GM18519 (cell line): Measurements from ENCODE around the gene GGPS1.
A peak's percentile ranks its signal among the peaks of the same experiment; 100 is the strongest.
"Not testable (repeated sequence)": the region's sequence is repeated elsewhere in the genome, so short reads cannot be mapped to it uniquely, and the experiment has no call there.

Source experiments
- ATAC-seq: cut with Tn5 transposase; IDR thresholded peaks from one replicate; pipeline ENCODE4 v1.9.1; 2021; ENCODE audit warnings: mild to moderate bottlenecking, moderate library complexity; ENCODE audit not compliant: unreplicated experiment, low FRiP score

GGPS1 gene

DNA sequence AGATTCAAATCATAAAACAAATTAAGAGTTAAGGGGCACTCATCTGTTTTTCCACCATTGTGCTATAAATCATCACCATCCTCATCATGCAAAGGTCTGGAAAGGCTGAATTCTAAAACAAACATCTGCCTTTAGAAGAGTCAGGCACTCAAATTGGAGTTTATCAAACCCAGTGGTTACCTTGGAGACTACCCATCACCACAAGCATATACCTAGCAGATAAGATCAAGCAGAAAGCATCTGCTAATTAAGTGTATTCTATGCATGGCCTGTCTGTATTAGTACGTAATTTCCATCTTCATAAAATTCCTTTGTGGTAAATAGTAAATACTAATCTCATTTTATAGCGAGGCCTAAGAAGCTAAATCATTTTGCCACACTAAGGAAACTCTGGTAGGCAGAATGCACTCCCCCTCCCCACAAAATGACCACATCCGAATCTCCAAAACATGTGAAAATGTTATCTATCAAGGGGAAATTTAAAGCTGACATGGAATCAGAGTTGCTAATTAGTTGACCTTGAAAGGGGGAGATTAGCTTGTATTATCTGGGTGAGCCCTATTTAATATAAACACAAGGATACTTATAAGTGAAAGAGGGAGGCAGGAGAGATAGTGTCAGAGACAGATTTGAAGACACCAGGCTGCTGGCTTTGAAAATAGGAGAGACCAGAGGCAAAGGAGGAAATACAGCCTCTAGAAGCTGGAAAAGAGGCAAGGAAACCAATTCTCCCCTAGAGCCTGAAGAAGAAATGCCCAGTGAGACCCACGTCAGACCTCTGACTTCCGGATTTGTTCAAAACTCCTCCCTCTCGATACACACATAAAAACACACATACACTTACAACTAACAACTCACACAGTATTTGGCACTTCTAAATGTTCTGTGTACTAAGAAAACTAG, 23.6 kb upstream of the GGPS1 start:
- no peak for ATAC-seq

GRCh38 chr1:235307158-235308124, 20.9 kb upstream of the GGPS1 start:
- no peak for ATAC-seq

DNA sequence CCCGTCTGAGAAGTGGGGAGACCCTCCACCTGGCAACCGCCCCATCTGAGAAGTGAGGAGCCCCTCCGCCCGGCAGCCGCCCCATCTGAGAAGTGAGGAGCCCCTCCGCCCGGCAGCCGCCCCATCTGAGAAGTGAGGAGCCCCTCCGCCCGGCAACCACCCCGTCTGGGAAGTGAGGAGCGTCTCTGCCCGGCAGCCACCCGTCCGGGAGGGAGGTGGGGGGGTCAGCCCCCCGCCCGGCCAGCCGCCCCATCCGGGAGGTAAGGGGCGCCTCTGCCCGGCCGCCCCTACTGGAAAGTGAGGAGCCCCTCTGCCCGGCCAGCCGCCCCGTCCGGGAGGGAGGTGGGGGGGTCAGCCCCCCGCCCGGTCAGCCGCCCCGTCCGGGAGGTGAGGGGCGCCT, 19.2 kb upstream of the GGPS1 start:
- ATAC-seq = not testable (repeated sequence)

GRCh38 chr1:235313262-235313661, 15.1 kb upstream of the GGPS1 start:
- ATAC-seq = no peak

DNA sequence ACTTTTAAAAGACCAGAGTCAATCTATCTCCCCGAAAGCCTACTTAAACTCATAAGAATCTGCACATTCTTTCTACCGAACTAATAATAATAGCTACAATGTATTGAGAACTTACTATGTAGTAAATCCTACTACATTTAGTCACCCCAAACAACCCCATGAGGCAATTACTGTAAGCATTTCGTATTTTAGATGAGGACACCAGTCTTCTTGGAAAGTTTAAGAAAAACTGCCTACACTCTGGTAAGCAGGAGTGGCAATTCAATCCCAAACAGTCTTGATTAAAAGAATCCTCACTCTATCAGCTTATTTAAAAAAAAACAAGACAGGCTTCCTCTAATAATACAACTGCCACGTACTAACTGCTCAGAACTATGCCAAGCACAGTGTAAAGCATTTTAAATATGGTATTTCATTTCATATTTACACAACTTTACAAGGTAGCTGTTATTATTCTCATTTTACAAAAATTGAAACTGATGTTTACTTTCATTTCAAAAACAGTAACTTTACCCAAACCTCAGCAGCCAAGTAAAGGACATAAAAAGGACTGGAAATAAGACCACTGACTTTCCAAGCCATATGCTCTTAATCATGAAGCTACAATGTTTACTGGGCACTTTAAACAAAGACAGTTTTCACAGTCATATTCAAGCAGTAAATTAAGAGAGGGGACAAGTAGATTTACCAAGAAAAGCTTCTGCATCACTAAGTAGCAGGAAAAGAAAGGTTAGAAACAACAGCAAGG, 14.3 kb upstream of the GGPS1 start:
- no peak for ATAC-seq

DNA sequence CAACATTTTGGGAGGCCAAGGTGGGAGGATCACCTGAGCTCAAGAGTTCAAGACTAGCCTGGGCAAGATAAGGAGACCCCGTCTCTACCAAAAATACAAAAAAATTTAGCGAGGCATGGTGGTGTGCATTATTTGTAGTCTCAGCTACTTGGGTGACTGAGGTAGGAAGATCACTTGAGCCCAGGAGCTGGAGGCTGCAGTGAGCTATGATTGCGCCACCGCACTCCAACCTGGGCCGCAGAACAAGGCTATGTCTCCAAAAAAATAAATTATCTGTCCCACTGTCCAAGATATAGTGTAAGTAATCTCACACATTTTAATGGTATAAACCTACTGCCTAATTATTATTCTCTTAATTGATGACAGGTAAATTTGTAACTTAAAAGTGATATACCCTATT, 13.2 kb upstream of the GGPS1 start:
- no peak for ATAC-seq

DNA sequence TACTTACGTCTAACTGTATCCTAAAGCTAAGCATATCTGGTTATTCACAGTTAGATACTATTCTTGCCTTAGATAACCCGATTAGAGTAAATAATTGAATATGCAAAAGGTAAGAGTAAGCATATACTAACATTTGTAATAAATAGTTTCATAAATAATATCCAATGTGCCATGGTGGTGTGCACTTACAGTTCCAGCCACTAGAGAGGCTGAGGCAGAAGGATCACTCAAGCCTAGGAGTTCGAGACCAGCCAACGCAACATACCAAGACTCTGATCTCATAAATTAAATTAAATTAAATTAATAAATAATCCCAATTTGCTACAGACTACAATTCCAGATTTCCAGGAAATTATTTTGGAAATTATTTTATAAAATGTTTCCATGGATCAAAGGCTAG, 12.6 kb upstream of the GGPS1 start:
- ATAC-seq = no peak

GRCh38 chr1:235317168-235317567, 11.2 kb upstream of the GGPS1 start:
- ATAC-seq = no peak

DNA sequence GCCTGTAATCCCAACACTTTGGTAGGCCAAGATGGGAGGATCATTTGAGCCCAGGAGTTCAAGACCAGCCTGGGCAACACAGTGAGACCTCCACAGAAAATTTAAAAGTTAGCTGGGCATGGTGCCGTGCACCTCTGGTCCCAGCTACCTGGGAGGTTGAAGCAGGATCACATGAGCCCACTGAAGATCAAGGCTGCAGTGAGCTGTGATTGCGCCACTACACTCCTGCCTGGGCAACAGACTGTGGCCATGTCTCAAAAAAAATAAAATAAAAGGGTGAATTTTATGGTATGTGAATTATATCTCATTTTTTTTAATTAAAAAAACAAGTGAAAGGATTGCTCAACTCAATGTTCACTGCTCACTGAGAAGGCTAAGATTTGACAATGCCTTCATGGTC, 9.1 kb upstream of the GGPS1 start:
- no peak for ATAC-seq

DNA sequence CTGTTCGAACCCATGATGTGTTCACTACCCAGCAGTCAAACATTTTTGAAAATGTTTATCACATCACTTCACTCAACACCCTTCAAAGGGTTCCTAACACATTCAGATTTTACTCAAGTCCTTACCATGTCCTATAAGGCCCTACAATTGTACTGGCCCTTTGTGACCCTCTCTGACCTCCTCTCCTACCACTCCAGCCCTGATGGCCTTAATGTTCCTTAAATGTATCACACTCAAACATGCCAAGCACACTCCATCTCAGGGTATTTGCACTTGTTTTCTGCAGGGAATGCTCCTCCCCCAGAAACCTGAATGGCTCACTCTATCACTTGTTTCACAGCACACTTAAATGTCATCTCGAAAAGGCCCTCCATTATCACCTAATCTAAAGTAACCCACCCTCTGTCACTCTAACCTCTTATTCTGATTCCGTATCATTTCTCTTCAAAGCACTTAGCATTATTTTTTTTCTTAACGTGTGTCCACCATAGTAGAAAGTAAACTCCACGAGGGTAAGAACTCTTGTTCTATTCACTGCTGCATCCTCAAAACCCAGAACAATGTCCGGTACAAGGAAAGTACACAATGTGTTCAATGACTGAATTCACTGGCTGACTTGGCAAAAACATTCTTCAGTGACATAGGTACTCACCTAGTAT, 7.7 kb upstream of the GGPS1 start:
- no peak for ATAC-seq

DNA sequence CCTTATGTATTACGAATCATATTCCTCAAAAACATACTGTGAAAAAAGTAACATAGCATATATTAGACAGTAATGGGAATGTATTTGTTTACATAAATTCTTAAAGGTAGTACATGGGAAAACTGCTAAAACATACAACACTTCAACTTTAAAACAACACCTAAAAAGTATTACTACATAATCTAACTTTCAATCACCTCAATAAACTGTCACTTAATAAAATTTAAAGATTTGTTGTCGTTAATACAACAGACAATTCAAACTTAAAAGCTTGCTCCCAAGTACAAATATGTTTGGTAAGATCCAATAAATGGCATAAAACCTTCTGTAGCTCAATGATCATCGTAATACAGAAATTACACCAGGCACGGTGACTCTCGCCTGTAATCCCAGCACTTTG, 4.1 kb upstream of the GGPS1 start:
- no peak for ATAC-seq

- no peak for ATAC-seq
Measured at GRCh38 chr1:235325139-235325538, 3.2 kb upstream of the GGPS1 start.

GRCh38 chr1:235325854-235326253, 2.5 kb upstream of the GGPS1 start:
- ATAC-seq = no peak

DNA sequence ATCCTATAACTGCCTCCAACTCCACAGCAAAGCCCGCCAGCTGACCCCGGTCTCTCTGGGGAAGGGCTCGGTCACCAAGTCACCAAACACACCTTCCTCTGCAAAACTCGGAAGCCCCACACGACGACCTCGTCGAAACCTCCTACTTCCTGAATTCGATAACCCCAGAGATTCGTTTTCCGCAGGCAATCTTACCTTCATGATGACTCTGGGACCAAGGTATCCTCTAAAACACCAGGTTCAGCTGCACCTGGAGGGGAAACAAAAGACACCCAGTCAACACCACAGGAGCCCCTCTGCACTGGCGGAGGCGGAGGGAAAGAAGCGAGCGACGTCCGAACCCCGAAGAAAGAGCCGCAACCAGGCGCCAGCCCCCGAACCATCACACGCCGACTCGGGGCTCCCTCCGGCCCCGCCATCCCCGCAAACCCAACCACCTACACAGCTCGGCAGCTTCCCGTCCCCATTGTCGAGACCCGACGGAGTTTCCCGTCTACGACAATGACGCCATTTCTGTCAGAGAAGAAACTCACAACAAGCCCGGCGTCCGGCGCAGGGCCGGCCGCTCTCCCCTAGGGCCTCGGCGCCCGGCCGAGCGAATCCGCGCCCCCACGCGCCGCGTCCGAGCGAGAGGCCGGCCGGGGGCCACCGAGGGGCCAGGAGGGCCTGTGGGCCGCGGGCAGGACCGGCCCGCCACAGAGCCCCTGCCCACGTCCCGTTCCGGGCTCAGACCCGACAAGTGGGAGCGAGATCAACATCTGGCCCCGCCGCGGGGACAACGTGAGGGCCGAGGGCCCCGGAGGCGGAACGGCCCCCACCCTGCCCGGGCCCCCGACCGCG, 1.4 kb upstream of the GGPS1 start:
- peak; percentile 21 for ATAC-seq

GRCh38 chr1:235327559-235328270, 655 bp upstream of the GGPS1 start, which contains the start of gene ARID4B:
ARID4B (minus strand) TSS chr1:235328179; CDS start chr1:235326919, 1,260 bp downstream.
- ATAC-seq = no peak

DNA sequence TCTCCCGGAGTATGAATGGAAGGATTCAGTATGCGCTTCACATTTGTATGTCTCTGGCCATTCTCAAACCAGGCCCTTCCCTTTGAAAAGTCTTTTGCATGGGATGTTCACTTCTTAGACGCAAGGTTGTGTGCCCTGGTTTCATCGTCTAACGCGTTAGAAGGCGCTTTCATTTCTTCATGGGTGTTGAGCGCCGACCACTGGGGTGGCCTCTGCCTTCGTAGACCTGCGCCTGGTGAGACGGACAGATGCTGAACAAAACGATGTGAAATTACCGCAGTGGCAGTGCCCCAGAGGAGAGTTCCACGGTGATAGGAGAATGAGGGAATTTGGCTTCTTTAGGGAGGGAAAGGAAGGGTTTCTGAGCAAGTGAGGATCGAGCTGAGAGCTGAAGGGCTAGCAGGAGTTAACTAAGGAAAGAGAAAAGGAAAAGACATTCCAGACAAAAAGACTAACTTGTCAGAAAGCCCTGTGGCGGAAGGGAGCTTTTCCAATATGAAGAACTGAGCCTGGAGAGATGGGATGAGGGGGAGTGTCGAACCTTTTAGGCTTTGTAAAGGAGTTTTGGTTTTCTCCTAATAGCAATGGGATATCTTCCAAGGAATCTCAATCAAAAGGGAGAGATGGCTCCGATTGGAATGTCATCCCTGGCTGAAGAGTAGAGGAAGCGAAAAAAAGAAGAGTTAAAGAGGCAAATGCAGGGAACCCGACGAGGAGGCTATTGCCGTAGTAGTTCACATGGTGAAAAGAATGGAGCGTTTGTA, 951 bp downstream of the GGPS1 start:
- no peak for ATAC-seq

- no peak for ATAC-seq
Measured at GRCh38 chr1:235330918-235331285, 2.5 kb downstream of the GGPS1 start.

DNA sequence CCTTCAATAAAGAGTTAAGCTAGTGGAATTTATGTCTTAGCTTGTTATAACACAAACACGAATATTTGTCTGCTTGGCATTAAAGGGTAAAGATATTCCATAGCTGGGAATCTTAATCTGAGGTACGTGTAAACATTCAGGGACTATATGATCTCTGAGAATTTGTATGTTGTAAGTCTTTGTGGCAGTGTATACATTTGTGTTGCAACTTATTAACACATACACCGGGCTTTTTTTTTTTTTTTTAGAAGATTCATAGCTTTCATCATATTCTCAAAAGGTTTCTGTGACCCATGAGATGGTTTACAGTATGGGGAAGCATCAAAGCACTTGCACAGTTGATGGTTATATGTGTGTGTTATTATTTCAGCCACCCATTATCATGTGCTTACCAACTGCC, 3.0 kb downstream of the GGPS1 start:
- no peak for ATAC-seq
